ENCODE results near the gene CKMT2. TPM values are rescaled to one million over a fixed set of nuclear protein-coding genes. Genes with fewer than 3 reads are reported as not detected.

CKMT2 gene
- total RNA-seq, 2 donors from 2014 or later: 2.1 to 2.3 TPM

GRCh38 chr5:81232464-81233079, 550 bp upstream of the CKMT2 start:
- no peak for DNase-seq
- WGBS, 2 experiments (ENCODE audit: insufficient coverage in 1 of 2, insufficient read length in 1 of 2): 89% methylated on average over 6 to 12 of the region's 12 CpGs
- Mint-ChIP-seq H3K27me3 (ENCODE audit: insufficient read depth) (no peaks in the 10 kb centered on the region), H3K27ac (peak overlapping the region; percentile 94), H3K4me3 (peak overlapping the region; percentile 78), H3K36me3 (ENCODE audit: low read depth) (no peaks in the 10 kb centered on the region), H3K9me3 (no peaks in the 10 kb centered on the region), H3K4me1 (peaks cover 19% of the 10 kb centered on the region)
- TF ChIP-seq, protein P1, sequence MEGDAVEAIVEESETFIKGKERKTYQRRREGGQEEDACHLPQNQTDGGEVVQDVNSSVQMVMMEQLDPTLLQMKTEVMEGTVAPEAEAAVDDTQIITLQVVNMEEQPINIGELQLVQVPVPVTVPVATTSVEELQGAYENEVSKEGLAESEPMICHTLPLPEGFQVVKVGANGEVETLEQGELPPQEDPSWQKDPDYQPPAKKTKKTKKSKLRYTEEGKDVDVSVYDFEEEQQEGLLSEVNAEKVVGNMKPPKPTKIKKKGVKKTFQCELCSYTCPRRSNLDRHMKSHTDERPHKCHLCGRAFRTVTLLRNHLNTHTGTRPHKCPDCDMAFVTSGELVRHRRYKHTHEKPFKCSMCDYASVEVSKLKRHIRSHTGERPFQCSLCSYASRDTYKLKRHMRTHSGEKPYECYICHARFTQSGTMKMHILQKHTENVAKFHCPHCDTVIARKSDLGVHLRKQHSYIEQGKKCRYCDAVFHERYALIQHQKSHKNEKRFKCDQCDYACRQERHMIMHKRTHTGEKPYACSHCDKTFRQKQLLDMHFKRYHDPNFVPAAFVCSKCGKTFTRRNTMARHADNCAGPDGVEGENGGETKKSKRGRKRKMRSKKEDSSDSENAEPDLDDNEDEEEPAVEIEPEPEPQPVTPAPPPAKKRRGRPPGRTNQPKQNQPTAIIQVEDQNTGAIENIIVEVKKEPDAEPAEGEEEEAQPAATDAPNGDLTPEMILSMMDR (conservative IDR thresholded peaks at IDR 0.05): no peak
- Histone ChIP-seq H3K9me3 (ENCODE audit: control insufficient read depth, low read length) (no peaks in the 10 kb centered on the region), H3K27me3 (ENCODE audit: control insufficient read depth, insufficient read depth, low read length, poor library complexity, severe bottlenecking) (no peaks in the 10 kb centered on the region), H3K4me3 (ENCODE audit: low read length) (peak overlapping the region; percentile 79), H3K9ac (ENCODE audit: extremely low read depth, low read length, poor library complexity, severe bottlenecking) (no peak overlapping the region), H3K27ac (ENCODE audit: low read depth, low read length) (no peak overlapping the region), H3K4me1 (ENCODE audit: control insufficient read depth, insufficient read depth, low read length) (peaks cover 3% of the 10 kb centered on the region), H3K36me3 (ENCODE audit: control insufficient read depth, insufficient read depth, low read length) (no peaks in the 10 kb centered on the region)

- TF ChIP-seq, protein P1 (conservative IDR thresholded peaks at IDR 0.05): no peak
- Histone ChIP-seq H3K4me3 (ENCODE audit: low read length) (no peak overlapping the region), H3K27me3 (ENCODE audit: control insufficient read depth, insufficient read depth, low read length, poor library complexity, severe bottlenecking) (no peaks in the 10 kb centered on the region), H3K27ac (ENCODE audit: low read depth, low read length) (no peak overlapping the region), H3K4me1 (ENCODE audit: control insufficient read depth, insufficient read depth, low read length) (peaks cover 3% of the 10 kb centered on the region), H3K36me3 (ENCODE audit: control insufficient read depth, insufficient read depth, low read length) (peaks cover 4% of the 10 kb centered on the region), H3K9me3 (ENCODE audit: control insufficient read depth, low read length) (no peaks in the 10 kb centered on the region), H3K9ac (ENCODE audit: extremely low read depth, low read length, poor library complexity, severe bottlenecking) (no peak overlapping the region)
- Mint-ChIP-seq H3K9me3 (no peaks in the 10 kb centered on the region), H3K27ac (peak overlapping the region; percentile 58), H3K4me3 (peak overlapping the region; percentile 78), H3K27me3 (ENCODE audit: insufficient read depth) (no peaks in the 10 kb centered on the region), H3K4me1 (peaks cover 19% of the 10 kb centered on the region), H3K36me3 (ENCODE audit: low read depth) (peaks cover 9% of the 10 kb centered on the region)
- DNase-seq: no peak
- WGBS, 2 experiments (ENCODE audit: insufficient coverage in 1 of 2, insufficient read length in 1 of 2): 79 to 83% methylated on average over 5 to 7 of the region's 7 CpGs
These were observed 1.2 kb downstream of the CKMT2 start for GRCh38 chr5:81234299-81234698.

GRCh38 chr5:81234801-81235200, 1.7 kb downstream of the CKMT2 start:
- Mint-ChIP-seq H3K36me3 (ENCODE audit: low read depth) (peaks cover 9% of the 10 kb centered on the region), H3K27me3 (ENCODE audit: insufficient read depth) (no peaks in the 10 kb centered on the region), H3K4me3 (no peak overlapping the region), H3K4me1 (peaks cover 19% of the 10 kb centered on the region), H3K27ac (no peak overlapping the region), H3K9me3 (no peaks in the 10 kb centered on the region)
- WGBS, 2 experiments (ENCODE audit: insufficient coverage in 1 of 2, insufficient read length in 1 of 2): 91 to 100% methylated on average over 1 to 3 of the region's 3 CpGs
- TF ChIP-seq, protein P1 (conservative IDR thresholded peaks at IDR 0.05): no peak
- H3K9ac ChIP-seq (ENCODE audit: extremely low read depth, low read length, poor library complexity, severe bottlenecking): no peak overlapping the region
- H3K4me1 ChIP-seq (ENCODE audit: control insufficient read depth, insufficient read depth, low read length): no peaks in the 10 kb centered on the region
- H3K9me3 ChIP-seq (ENCODE audit: control insufficient read depth, low read length): no peaks in the 10 kb centered on the region
- H3K27me3 ChIP-seq (ENCODE audit: control insufficient read depth, insufficient read depth, low read length, poor library complexity, severe bottlenecking): no peaks in the 10 kb centered on the region
- DNase-seq: no peak
- H3K36me3 ChIP-seq (ENCODE audit: control insufficient read depth, insufficient read depth, low read length): peaks cover 4% of the 10 kb centered on the region
- H3K4me3 ChIP-seq (ENCODE audit: low read length): no peak overlapping the region
- no peak overlapping the region for H3K27ac ChIP-seq (ENCODE audit: low read depth, low read length)

All from endodermal cell (in vitro differentiated cells).